GM23248 (cell line): ENCODE measurements around the gene ESR2. TPM values are rescaled to one million over a fixed set of nuclear protein-coding genes. Genes with fewer than 3 reads are reported as not detected.

ENCODE experiments used
- DNase-seq: peaks from one replicate; pipeline ENCODE4 v3.0.0-alpha.2; 2015
- H2AFZ ChIP-seq: fragments of 200-600 bp; sonication (generic); 2 replicates; pipeline ENCODE4 v1.6.1; 2016; ENCODE audit warnings: antibody characterized with exemption
- H3F3A ChIP-seq: fragments of 200-600 bp; sonication (generic); 2 replicates; pipeline ENCODE4 v1.6.1; 2016; ENCODE audit warnings: mild to moderate bottlenecking, antibody characterized with exemption, mixed run types; ENCODE audit not compliant: insufficient read depth
- H3K27ac ChIP-seq: fragments of 200-600 bp; sonication (generic); 2 replicates; pipeline ENCODE4 v1.5.1; 2016; ENCODE audit warnings: mild to moderate bottlenecking
- H3K27me3 ChIP-seq: fragments of 200-600 bp; sonication (generic); replicated peaks from 2 replicates; pipeline ENCODE4 v1.6.1; 2016; ENCODE audit warnings: mild to moderate bottlenecking; ENCODE audit not compliant: insufficient read depth
- H3K36me3 ChIP-seq: fragments of 200-600 bp; sonication (generic); 2 replicates; pipeline ENCODE4 v1.6.1; 2016; ENCODE audit warnings: low read depth, mild to moderate bottlenecking
- H3K4me1 ChIP-seq: fragments of 200-600 bp; sonication (generic); 2 replicates; pipeline ENCODE4 v1.6.1; 2016; ENCODE audit warnings: mild to moderate bottlenecking; ENCODE audit not compliant: insufficient read depth
- H3K4me2 ChIP-seq: fragments of 200-600 bp; sonication (generic); one replicate; pipeline ENCODE4 v1.6.1; 2016; ENCODE audit warnings: mild to moderate bottlenecking; ENCODE audit not compliant: unreplicated experiment
- H3K4me3 ChIP-seq: fragments of 200-600 bp; sonication (generic); 2 replicates; pipeline ENCODE4 v1.5.1; 2016; ENCODE audit warnings: mild to moderate bottlenecking
- H3K79me2 ChIP-seq: fragments of 200-600 bp; sonication (generic); 2 replicates; pipeline ENCODE4 v1.6.1; 2016; ENCODE audit warnings: mild to moderate bottlenecking; ENCODE audit not compliant: insufficient read depth
- H3K9ac ChIP-seq: fragments of 200-600 bp; sonication (generic); 2 replicates; pipeline ENCODE4 v1.6.1; 2016; ENCODE audit warnings: mild to moderate bottlenecking
- H3K9me2 ChIP-seq: fragments of 200-600 bp; sonication (generic); 2 replicates; pipeline ENCODE4 v1.6.1; 2016; ENCODE audit warnings: mixed run types, mild to moderate bottlenecking, moderate library complexity; ENCODE audit not compliant: insufficient read depth
- H3K9me3 ChIP-seq: fragments of 200-600 bp; sonication (generic); one replicate; pipeline ENCODE4 v1.6.1; 2017; ENCODE audit warnings: low read depth
- H4K20me1 ChIP-seq: fragments of 200-600 bp; sonication (generic); 2 replicates; pipeline ENCODE4 v1.6.0; 2016; ENCODE audit not compliant: insufficient read depth
- EZH2 ChIP-seq: fragments of 200-600 bp; sonication (generic); IDR thresholded peaks from 2 replicates; pipeline ENCODE4 v1.6.1; 2018; ENCODE audit warnings: antibody characterized with exemption, mild to moderate bottlenecking; ENCODE audit not compliant: insufficient read depth, poor library complexity, severe bottlenecking
- EZH2phosphoT487 ChIP-seq: fragments of 200-600 bp; sonication (generic); IDR thresholded peaks from 2 replicates; pipeline ENCODE4 v1.6.1; 2018; ENCODE audit warnings: antibody characterized with exemption, moderate library complexity, mild to moderate bottlenecking, low read depth; ENCODE audit not compliant: insufficient read depth
- WGBS, 2 experiments: methylation state at CpG; one replicate each; pipeline ENCODE4 v1.1.6; 2015 to 2017; ENCODE audit warnings: low lambda C conversion rate in 2 of 2, low coverage in 1 of 2; ENCODE audit errors: missing lambda C conversion rate in 2 of 2; 5-methylcytosine and 5-hydroxymethylcytosine counted together
- in situ Hi-C: fragments of 300-500 bp; cut with MboI; formaldehyde crosslinking; loops from 2 replicates; pipeline ENCODE4 v1.15.0; 2020
- polyA plus RNA-seq: library from polyadenylated mRNA; unstranded; fragments of >200 nt; fragmentation: Nextera tagmentation; extraction: Ambion mirVana; gene quantifications from 2 replicates; pipeline ENCODE4 v1.2.1, GENCODE V29; 2016
- total RNA-seq: library from RNA; depleted of rRNA; stranded (reverse); fragments of >200 nt; shearing (Covaris generic); gene quantifications from 2 replicates; pipeline ENCODE4 v1.2.3, GENCODE V29; 2014

The ESR2 gene
- total and polyA plus RNA-seq, 2 experiments from 2014 or later = not detected

- in situ Hi-C loops = no loop called here
- no peak overlapping the region for H3K9ac ChIP-seq
- no peaks in the 10 kb centered on the region for H3K4me1 ChIP-seq
- no peak for TF ChIP-seq EZH2phosphoT487
- TF ChIP-seq EZH2 = no peak
- no peaks in the 10 kb centered on the region for H3K9me3 ChIP-seq
- no peak overlapping the region for H3K4me2 ChIP-seq
- H3K36me3 ChIP-seq = no peaks in the 10 kb centered on the region
- H3K9me2 ChIP-seq = no peaks in the 10 kb centered on the region
- H3K27ac ChIP-seq = no peak overlapping the region
- H2AFZ ChIP-seq = no peak overlapping the region
- 79 to 83% methylated on average over 3 of the region's 3 CpGs for WGBS, 2 experiments
- H3K27me3 ChIP-seq = no peaks in the 10 kb centered on the region
- H3K79me2 ChIP-seq = no peaks in the 10 kb centered on the region
- H4K20me1 ChIP-seq = no peaks in the 10 kb centered on the region
- no peaks in the 10 kb centered on the region for H3F3A ChIP-seq
- DNase-seq = no peak
- no peak overlapping the region for H3K4me3 ChIP-seq
Measured at GRCh38 chr14:64194404-64194803, 99.8 kb downstream of the ESR2 start.

GRCh38 chr14:64193821-64194220 lies 100.3 kb downstream of the ESR2 start:
- Histone ChIP-seq H3K9me2 (no peaks in the 10 kb centered on the region), H3K4me3 (no peak overlapping the region), H4K20me1 (no peaks in the 10 kb centered on the region), H3K79me2 (no peaks in the 10 kb centered on the region), H2AFZ (no peak overlapping the region), H3K27me3 (no peaks in the 10 kb centered on the region), H3K27ac (no peak overlapping the region), H3K36me3 (no peaks in the 10 kb centered on the region), H3K4me2 (no peak overlapping the region), H3K9ac (no peak overlapping the region), H3F3A (no peaks in the 10 kb centered on the region), H3K4me1 (no peaks in the 10 kb centered on the region), H3K9me3 (no peaks in the 10 kb centered on the region)
- no peak for TF ChIP-seq EZH2
- TF ChIP-seq EZH2phosphoT487 = no peak
- in situ Hi-C loops = no loop called here
- no peak for DNase-seq
- 96 to 100% methylated on average over 2 of the region's 2 CpGs for WGBS, 2 experiments

GRCh38 chr14:64191756-64192155 lies 102.4 kb downstream of the ESR2 start:
- H3K27ac ChIP-seq = no peak overlapping the region
- TF ChIP-seq EZH2phosphoT487 = no peak
- TF ChIP-seq EZH2 = no peak
- H3K9me2 ChIP-seq = no peaks in the 10 kb centered on the region
- in situ Hi-C loops = no loop called here
- H3K4me1 ChIP-seq = no peaks in the 10 kb centered on the region
- no peak overlapping the region for H3K4me3 ChIP-seq
- peak; percentile 77 for DNase-seq
- no peak overlapping the region for H2AFZ ChIP-seq
- no peak overlapping the region for H3K9ac ChIP-seq
- no peaks in the 10 kb centered on the region for H3K27me3 ChIP-seq
- H3K79me2 ChIP-seq = no peaks in the 10 kb centered on the region
- no peak overlapping the region for H3K4me2 ChIP-seq
- H3F3A ChIP-seq = no peaks in the 10 kb centered on the region
- 15 to 21% methylated on average over 2 of the region's 2 CpGs for WGBS, 2 experiments
- H4K20me1 ChIP-seq = no peaks in the 10 kb centered on the region
- no peaks in the 10 kb centered on the region for H3K36me3 ChIP-seq
- H3K9me3 ChIP-seq = no peaks in the 10 kb centered on the region

DNA sequence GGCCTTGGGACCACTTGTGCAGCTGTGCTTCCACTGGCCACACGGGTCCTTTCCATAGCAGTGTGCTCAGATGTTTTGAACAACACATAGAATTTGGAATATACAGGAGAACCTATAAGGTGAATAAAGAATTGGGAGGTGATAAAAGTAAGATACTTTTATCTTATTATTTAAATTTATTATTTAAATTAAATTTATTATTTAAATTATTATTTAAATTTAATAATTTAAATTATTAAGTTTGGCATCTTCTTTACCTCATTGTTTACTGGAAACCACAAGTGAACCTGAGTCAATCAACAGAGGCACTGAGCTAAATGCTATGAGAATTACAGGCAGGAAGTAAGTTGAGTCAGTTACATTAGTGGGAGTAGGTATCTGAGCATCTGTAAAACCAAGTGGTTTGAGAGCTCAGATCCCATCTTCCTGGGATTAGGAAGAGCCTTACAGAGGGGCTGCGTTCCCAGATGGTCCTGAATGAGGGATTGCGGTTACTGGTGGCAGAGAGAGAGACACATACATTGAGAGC lies 103.1 kb downstream of the ESR2 start:
- Histone ChIP-seq H3K36me3 (no peaks in the 10 kb centered on the region), H4K20me1 (no peaks in the 10 kb centered on the region), H3K27ac (no peak overlapping the region), H3K4me3 (no peak overlapping the region), H3K79me2 (no peaks in the 10 kb centered on the region), H3K9ac (no peak overlapping the region), H3K4me2 (no peak overlapping the region), H3K9me2 (no peaks in the 10 kb centered on the region), H3K9me3 (no peaks in the 10 kb centered on the region), H3K27me3 (no peaks in the 10 kb centered on the region), H2AFZ (no peak overlapping the region), H3K4me1 (no peaks in the 10 kb centered on the region), H3F3A (no peaks in the 10 kb centered on the region)
- TF ChIP-seq EZH2 = no peak
- no peak for TF ChIP-seq EZH2phosphoT487
- DNase-seq = peak; percentile 7
- in situ Hi-C loops = no loop called here
- 99 to 100% methylated on average over 3 of the region's 3 CpGs for WGBS, 2 experiments

DNA sequence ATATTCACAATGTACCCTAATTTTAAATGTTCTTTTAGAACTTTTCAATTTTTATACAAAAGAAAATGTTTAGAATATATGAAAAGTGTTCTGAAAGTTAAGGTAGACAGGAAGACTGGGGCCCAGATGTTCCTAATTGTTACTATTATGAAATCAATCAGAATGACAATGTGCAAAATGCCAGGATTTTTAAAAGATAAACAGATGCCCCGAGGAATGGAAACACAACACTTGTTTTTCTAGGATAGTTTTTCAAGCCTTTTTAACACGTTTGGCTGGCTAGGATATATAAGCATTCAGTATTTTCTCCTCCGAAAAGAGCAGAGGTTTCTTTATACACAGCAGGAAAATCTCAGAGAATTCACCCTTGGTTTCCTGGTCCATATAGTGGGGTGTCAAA lies 106.8 kb downstream of the ESR2 start:
- H3K27me3 ChIP-seq = no peaks in the 10 kb centered on the region
- no peak overlapping the region for H3K9ac ChIP-seq
- no peaks in the 10 kb centered on the region for H3K36me3 ChIP-seq
- H3K9me3 ChIP-seq = no peaks in the 10 kb centered on the region
- TF ChIP-seq EZH2 (no peak), EZH2phosphoT487 (no peak)
- no peaks in the 10 kb centered on the region for H3K4me1 ChIP-seq
- 19 to 28% methylated on average over 3 of the region's 3 CpGs for WGBS, 2 experiments
- in situ Hi-C loops = no loop called here
- no peak overlapping the region for H3K4me3 ChIP-seq
- peak; percentile 3 for DNase-seq
- no peaks in the 10 kb centered on the region for H3K79me2 ChIP-seq
- H3K9me2 ChIP-seq = no peaks in the 10 kb centered on the region
- H4K20me1 ChIP-seq = no peaks in the 10 kb centered on the region
- no peak overlapping the region for H3K27ac ChIP-seq
- no peak overlapping the region for H2AFZ ChIP-seq
- H3F3A ChIP-seq = no peaks in the 10 kb centered on the region
- H3K4me2 ChIP-seq = no peak overlapping the region
